Measurements from ENCODE around the gene GADD45G. TPM values are rescaled to one million over a fixed set of nuclear protein-coding genes. Genes with fewer than 3 reads are reported as not detected.

The GADD45G gene
- total and polyA plus RNA-seq, 2 of the 8 experiments (the other 6 are each of a cell fraction or from before 2014, with no cell fraction given): 7.0 to 11.4 TPM

GRCh38 chr9:89646189-89646939, 41.6 kb downstream of the GADD45G start (continued):
- no peak for TF ChIP-seq POU5F1 (IDR thresholded peaks at IDR 0.05; ENCODE audit: low read depth, low read length)
